Inflammatory macrophage (primary cell): ENCODE measurements around the gene EEPD1.
"Not testable (repeated sequence)": the region's sequence is repeated elsewhere in the genome, so short reads cannot be mapped to it uniquely, and the experiment has no call there.

Experiments used
- DNase-seq, 2 donors: peaks; one replicate each; pipeline ENCODE4 v3.0.0-alpha.2; 2020 to 2022
- total RNA-seq, 18 experiments: gene quantifications; one replicate each; lab custom pipeline; 2026; ENCODE audit warnings: mixed read lengths in 6 of 18, inconsistent platforms in 2 of 18; lab: John Stamatoyannopoulos, UW

The EEPD1 gene
- 0.40 to 77.6 (median 29.9) reads per million in 18 experiments for total RNA-seq

DNA sequence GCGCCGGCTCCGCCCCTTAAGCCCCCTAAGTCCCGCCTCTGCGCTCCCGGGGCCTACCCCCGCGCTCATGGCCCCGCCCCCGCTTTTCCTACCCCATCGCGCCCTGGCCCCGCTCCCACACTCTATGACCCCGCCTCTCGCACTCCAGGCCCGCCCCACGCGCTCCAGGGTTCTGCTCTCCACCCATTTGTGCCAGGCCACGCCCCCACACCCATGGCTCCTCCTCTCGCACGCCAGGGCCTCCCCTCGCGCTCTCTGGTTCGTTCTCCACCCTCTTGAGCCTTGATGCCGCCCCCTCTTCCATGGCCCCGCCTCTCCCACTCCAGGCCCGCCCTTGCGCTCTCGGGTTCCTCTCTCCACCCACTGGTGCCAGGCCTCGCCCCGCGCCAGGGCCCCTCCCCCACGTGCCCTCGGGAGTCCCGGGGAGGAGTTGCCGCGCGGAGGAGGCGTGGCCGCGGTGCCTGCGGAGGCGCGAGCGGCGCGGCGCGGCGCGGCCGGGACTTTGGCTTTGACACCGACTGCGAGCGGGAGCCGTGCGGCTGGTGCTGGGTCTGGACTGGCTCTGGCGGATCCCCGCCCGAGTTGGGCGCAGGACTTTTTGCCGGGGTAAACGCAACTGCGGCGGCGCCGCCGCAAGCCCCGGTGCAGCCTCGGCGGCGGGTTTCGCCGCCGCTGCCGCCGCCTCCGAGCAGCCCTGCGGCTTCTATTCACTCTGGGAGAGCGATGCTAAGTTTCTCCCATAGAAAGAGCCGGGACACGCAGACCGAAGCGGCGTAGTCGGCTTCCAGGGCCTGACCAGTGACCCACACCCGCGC is at the start of gene EEPD1:
TSS of gene EEPD1 (plus strand) at position 499 of the 815 bp plus-strand sequence. CDS start 1,071 bp downstream, outside the sequence.
- DNase-seq = peak; percentile 99 to 100

DNA sequence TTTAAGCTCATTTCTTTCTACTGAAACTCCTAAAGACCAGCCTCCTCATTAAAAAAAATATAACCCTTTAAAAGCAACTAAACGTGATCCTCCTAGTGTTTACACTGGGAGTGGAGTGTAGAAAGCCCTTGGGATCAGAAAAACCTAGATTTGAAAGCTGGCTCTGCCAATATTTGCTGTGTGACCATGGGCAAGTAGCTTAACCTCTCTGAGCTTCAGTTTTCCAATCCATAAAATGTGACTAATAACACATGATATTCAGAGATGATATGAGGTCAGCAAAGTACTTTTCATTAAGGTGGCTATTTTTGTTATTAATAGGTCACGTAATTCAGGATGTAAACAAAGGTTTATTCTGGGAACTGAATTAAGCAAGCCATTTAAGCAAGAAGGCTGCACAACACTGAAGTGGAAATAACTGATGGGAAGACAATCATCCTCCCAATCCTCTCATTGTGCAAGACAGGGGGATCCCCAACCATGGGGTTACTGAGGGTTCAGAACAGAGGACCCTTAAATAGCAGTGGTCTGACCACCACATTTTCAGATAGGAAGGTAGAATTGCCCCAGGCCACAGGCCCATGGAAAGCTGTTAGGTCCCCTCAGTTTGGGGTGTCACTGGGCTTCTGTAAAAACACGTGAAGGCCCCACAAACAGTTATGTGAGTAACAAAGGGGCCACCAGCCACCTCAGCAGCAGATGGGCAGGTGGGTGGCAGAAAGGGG is 49.1 kb upstream of the EEPD1 start:
- peak; percentile 7 to 23 for DNase-seq

DNA sequence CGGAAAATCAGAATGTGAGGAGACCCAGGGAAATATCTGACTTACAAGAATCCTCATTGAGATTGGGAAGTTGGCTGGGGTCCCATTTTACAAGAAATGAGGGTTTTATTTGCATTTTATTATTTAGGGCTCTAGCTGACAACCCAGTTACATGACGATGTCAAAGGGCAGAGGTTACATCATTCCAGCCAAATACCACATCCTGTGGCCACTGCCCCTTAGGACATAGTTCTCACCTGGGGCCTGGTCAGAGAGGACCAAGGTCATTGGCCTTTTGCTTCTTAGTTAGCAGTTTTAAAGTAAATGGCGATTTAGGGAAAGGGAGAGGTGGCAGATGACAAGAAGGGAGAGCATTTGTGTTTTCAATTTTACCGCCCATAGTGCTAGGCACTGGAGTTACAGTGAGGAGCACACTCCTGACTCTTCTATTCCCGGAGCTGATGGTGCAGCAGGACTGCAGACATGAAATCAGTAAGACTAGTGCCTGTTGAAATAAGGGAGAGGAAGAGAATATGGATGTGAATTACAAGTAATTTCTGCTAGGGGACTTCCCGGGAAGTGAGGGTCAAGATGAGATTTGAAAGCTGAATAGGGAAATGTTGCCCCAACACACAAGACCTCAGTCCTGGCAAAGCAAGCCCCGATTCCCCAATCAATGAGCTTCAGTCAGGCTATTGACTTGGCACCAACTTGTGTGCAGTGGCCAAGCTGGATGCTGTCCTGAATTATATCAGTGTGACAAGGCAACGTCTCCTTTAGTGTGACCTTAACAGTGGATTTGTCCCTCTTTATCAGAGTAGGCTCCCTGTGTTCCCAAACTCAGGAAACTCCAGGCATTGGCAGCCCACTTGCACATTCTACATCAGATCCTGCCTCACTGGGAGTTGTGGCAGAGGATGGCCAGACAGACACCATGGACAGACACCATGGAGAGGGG is 45.8 kb upstream of the EEPD1 start:
- not testable (repeated sequence) for DNase-seq

DNA sequence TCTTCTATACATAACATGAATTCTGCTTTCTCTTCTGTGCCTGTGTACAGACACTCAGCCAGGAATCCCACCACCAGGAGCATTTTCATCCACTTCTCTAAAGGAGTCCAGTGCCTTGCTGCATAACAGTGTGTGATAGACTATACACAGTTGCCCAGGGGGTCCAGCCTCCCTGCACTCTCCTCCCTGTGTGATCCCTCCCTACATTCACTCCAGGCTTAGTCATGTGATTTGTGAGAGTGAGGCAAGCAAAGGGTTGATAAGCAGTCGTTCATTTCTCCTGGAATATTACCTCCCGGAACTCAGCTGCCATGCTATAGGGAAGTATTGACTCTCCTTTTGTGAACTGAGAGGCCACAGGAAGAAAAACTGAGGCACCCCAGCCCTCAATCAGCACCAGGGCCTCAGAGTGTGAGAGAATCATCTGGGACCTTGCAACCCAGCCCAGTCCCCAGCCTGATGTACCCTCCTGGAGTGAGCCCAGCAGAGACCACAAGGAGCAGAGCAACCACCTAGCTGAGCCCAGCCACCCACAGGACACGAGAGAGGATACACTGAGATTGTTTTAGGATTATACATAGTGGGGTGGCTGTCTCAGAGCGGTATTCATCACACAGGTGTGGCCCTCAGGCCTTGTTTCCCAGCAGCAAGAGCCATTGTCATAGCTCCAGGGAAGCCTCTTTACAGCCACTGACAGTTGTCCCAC is 45.0 kb upstream of the EEPD1 start:
- DNase-seq = no peak

DNA sequence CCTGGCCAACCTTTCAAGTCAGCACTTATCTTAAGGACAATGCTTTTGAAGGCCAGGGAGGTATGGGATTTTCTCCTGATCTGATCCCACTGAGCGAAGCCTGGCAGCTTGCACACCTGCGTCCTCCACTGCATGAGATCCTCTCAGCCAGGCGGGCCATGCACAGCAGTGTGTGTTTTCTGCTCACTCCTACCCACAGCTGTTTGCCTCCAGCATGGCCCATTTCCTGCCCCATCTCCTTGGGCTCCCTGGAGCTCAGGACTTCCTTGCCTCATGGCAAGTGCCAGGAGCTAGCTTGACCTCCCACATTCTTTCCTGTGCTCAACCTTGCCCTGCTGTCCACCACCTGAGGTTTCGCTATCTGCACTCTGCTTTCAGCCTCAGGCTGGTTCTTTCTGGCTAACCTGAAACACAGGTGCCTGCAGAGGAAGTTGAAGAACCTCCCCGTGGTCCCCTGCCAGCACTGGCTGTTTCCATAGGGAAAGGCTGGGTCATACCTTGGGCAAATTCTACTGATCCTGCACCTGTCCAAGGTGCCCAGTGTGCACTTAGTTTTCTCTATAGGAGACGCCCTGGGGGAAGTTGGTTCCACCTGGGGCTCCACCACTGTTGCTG is 43.9 kb upstream of the EEPD1 start:
- no peak for DNase-seq

DNA sequence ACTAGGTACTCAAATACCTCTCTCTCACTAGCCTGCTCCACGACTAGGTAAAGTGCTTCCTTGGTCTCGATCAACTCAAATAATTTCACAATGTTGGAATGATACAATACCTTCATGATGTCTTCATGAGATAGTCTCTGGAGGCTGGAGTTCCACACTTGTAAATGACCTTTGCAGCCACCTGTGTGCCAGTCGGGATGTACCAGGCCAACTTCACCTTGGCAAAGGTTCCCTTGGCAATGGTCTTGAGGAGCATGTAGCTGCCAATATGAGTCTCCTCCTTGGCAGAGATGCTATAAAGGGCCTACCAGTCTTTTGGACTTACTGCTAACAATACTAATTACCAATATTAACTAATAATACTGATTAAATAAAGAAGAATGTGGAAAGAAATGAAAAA is 42.5 kb upstream of the EEPD1 start:
- no peak for DNase-seq

DNA sequence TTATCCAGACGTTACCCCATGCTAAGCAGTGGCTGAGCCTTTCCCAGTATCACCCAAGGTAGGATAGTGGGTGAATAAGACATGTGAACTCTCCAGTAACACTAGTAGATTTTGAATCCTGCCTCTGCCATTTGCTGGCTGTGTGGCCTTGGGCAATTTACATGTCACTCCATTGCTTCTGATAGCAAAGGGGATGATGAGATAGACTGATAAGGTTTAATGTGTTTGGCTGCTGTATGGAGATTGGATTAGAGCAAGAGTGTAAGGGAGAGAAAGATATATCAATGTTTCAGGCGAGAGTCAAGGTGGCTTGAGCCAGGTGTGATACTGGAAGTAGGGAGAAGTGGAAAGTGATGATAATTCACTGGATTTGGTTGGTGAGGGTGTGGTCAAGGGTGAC is 40.1 kb upstream of the EEPD1 start:
- DNase-seq = no peak

DNA sequence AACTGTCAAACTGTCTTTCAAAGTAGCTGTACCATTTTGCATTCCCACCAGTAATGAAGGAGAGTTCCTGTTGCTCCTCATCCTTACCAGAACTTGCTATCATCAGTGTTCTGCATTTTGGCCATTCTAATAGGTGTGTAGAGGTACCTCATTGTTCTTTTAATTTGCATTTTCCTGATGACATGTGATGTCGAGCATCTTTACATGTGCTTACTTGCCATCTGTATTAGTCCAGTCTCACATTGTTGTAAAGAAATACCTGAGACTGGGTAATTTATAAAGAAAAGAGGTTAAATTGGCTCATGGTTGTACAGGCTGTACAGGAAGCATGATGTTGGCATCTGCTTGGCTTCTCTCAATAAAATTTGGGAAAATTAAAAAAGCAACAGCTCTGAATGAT is 38.7 kb upstream of the EEPD1 start:
- DNase-seq = no peak

DNA sequence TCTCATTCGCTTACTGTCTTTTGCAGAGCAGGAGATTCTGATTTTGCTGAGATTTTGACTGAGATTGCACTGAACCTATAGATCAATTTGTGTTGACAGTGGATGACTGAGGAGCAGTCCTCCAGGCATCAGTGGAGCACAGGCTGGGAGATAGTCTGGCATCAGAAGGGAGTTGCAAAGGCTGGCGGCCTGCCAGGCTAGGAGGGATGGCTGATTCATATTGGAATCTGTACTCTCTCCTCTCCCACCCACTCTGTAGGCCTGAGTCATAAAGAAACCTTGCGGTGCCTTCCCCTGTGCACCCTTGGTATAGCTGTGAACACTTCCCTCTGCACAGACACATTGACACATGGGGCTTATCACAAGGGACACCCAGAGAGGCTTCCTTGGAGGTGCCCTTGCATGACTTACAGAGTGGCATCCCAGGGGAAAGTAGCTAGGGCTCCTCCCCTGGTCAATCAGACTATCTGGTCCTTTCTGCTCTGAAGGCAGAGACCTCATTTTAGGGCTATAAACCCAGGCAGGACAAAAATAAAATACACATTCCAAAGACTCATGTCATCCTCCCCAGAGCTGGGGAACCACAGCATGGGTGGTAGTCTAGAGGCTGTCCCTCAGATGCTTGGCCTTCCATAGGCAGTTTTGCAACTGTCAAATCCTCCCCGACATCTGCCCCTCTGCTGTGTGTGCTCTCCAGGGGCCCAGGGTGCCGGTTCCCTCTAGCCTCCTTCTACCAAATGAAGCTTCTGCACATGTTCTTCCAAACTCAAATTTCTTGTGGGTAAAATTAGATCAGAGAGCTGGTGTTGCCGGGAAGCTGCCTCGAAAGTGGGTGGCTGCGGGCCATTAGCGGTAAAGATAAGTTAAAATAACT is 37.4 kb upstream of the EEPD1 start:
- DNase-seq = peak; percentile 97

DNA sequence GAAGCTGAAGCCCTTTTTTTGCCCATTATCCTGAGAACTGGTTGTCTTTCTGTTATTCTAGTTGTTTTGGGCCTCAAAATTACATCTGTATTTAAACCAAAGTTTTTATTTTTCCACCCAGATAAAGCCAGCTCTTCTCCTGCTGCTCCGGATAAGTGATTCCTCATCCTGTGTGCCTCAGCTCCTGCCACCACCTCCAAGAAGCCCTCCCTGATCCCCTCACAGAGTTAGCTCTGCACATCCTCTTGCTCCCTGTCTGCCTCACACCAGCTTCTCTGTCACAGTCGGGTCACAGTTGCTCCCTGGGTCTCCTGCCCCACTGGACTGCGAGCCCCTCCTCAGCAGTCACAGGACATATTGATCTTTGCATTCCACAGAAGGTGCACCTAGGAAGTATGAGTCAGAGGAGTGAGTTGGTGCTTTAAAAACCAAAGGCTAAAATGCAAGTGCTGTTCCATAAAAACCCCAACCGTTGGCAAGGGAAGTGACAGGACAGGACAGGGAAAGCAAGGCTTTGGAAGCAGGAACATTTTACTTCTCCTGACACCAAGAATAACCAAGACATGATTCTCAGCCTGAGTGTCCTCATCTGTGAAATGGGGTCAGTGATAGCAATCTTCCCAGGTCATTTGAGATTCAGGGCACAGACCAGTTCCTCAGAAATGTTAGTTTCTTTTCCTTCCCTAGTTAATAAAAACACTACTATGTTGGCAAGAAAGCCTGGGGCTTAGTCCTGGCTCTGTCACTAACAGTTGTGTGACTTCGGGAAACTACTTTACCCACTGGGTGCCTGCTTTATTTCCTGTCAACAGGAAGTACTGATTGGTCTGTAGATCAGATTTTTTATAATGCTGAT is 36.5 kb upstream of the EEPD1 start:
- DNase-seq = no peak

DNA sequence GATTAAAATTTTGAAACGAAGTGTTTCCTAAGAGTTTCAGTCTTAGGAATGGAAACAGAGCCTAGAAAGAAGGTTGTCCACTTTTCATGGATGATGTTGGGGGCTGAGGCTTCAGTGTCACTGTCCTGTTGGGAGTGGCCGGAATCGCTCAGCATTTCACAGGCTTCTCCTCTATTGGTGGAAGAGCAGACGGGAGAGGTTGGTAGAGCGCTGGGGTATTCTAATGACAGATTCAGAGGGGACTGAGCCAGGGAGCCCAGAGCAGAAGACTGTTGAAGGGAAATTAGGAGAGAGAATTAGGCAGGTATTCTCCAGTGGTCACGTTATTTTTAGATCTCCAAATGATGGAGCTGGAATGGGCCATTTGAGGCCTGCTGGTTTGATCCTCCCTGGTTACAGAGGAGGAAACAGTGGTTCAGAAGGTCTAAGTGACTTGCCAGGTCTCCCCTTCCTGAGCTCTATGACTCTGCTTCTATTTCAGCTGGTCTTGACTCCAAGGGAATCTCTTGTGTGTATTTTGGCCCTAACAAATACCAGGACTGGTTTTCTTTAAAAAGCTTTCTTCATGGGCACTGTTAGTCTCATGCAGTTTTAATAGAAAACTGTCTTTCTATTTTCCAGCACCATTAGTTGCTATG is 35.7 kb upstream of the EEPD1 start:
- no peak for DNase-seq

DNA sequence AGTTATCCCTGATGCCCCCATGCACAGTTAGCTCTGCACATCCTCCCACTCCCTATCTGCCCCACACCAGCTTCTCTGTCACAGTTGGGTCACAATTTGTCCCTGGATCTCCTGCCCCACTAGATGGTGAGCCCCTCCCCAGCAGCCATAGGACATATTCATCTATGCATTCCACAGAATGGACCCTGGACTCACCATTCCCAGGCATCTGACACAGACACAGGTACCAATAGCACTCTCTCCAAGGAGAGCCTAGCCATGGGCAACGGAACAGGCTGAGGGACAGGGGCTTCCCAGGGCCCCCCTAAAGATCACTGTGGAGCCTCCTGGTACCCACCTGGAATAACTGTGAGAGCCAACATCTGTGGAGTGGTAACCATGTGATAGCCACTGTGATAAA is 34.7 kb upstream of the EEPD1 start:
- DNase-seq = no peak

DNA sequence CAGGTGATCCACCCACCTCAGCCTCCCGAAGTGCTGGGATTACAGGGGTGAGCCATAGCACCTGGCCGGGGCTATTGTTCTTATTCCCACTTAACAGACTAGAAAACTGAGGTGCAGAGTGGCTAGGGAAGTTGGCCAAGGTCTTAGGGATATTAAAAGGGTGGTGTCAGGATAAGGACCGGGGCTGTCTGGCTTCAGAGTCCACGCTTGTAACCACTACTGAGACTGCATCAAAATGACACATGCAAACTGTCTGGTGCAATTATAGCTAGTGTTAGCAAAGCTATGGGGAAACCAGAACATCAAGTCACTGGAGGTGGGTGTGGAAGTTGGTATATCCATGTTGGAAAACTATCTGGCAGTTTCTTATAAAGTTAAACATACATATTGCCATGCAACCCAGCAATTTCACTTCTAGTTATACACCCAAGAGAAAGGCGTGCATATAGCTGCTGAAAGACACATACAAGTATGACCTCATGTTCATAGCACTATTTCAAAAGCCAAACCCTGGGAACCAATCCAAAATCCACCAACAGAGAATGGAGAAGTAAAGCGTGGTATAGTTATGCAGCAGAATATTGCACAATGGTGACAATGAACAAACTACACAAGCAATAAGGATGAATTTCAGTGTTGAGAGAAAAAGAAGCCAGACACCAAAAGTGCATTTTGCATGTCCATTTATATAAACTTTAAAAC is 33.9 kb upstream of the EEPD1 start:
- peak; percentile 97 to 100 for DNase-seq

DNA sequence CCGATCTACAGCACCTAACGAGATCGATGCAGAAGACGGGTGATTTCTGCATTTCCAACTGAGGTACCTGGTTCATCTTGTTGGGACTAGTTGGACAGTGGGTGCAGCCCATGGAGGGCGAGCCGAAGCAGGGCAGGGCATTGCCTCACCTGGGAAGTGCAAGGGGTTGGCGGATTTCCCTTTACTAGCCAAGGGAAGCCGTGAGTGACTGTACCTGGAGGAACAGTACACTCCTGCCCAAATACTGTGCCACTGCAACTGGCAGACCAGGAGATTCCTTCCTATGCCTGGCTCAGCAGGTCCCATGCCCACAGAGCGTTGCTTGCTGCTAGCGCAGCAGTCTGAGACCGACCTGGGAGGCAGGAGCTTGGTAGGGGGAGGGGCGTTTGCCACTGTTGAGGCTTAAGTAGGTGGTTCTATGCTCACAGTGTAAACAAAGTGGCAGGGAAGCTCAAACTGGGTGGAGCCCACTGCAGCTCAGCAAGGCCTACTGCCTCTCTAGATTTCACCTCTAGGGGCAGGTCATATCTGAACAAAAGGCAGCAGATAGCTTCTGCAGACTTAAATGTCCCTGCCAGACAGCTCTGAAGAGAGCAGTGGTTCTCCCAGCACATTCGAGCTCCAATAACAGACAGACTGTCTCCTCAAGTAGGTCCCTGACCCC is 32.9 kb upstream of the EEPD1 start:
- not testable (repeated sequence) for DNase-seq

DNA sequence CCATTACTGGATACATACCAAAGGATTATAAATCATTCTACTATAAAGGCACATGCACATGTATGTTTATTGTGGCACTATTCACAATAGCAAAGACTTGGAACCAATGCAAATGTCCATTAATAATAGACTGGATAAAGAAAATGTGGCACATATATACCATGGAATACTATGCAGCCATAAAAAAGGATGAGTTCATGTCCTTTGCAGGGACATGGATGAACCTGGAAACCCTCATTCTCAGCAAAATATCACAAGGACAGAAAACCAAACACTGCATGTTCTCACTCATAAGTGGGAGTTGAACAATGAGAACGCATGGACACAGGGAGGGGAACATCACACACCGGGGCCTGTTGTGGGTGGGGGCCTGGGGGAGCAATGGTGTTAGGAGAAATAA is 27.4 kb upstream of the EEPD1 start:
- not testable (repeated sequence) for DNase-seq

DNA sequence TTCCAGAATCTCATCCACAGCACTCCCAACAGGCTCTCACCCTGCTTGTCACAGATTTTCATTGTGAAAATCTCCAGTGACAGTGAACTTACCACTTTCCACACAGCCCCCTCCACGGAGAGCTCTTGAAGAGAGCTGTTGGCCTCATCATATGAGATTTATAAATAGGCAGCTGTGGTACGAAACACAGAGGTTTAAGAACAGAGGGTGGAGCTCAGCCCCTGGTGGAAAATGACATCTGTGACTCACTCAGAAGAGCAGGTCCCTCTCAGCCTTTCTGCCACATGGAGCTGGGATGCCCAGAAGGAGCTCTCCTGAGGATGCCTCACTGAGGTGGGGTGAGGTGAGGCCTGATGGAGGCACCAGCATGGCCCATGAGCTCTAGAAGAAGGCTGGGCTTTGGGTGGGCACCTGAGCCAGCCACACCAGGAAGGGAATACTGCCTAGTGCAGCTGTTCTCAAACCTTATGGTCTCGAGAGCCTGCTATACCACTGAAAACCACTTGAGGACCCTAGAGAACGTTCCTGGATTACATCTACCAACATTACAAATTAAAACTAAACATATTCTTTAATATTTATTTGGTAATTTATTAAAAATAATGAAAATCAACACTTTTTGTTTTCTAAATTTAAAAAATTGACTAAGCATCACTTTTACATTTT is 25.8 kb upstream of the EEPD1 start:
- DNase-seq = no peak

DNA sequence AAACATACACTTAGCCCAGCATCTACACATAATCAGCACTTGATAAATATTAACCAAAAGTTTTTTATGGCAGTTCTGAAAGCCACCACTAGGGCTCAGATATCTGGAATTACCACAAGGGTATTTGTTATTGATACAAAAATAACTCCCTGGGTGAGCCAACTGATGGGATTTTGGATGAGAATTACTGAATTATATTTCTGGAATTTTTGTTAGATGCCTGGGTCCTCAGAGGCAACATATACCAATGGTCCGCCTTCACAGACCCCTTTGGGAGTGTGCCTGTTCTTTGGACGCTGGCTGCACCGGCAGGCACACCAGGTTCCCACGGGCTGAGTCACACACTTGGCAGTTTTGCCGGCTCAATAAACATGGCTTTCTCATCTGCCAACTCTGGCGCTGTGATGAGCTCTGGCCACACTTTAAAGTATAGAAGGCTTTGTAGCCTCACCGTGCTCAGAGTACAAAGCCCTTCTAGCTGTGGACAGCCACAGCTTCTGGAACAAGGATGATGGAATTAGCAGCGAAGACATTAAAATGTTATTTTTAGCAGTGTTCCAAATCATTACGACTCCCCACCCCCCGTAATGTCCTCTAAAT is 24.5 kb upstream of the EEPD1 start:
- DNase-seq = peak; percentile 39 to 45
